ENCODE measurements around the gene ARX. TPM values are rescaled to one million over a fixed set of nuclear protein-coding genes. Genes with fewer than 3 reads are reported as not detected.
A peak's percentile ranks its signal among the peaks of the same experiment; 100 is the strongest.

Gene ARX
- total and polyA plus RNA-seq, 10 donors, result 0.26 to 0.32 TPM; not detected in 8

- peak overlapping the region in 1 of 8 donors; percentile 66 for H3K4me3 ChIP-seq
- intact Hi-C loops (cut with DNase I; ENCODE audit: low total_unique reads), result no loop called here
- H3K9me3 ChIP-seq, result peaks cover 0 to 6% (median 0%) of the 10 kb centered on the region in 8 donors
- H3K36me3 ChIP-seq, result no peaks in the 10 kb centered on the region
- peaks cover 3 to 45% (median 20%) of the 10 kb centered on the region in 6 donors for H3K4me1 ChIP-seq
- 4 to 37% (median 7%) methylated on average over 8 to 44 of the region's 44 CpGs for WGBS, 5 donors
- no peak for DNase-seq
- TF ChIP-seq POLR2A (IDR thresholded peaks at IDR 0.05) (no peak), CTCF (IDR thresholded peaks at IDR 0.05 in 8 of 11, conservative IDR thresholded peaks at IDR 0.05 in 3 of 11) (no peak), POLR2AphosphoS5 (IDR thresholded peaks at IDR 0.05) (no peak)
- H3K27me3 ChIP-seq (replicated peaks in 1 of 7), result peaks cover 4 to 99% (median 89%) of the 10 kb centered on the region in 7 donors
- H3K27ac ChIP-seq, result no peak overlapping the region
These were observed 2.0 kb downstream of the ARX start for GRCh38 chrX:25013632-25014365.

- H3K27me3 ChIP-seq (replicated peaks in 1 of 7), result peaks cover 4 to 99% (median 89%) of the 10 kb centered on the region in 7 donors
- H3K9me3 ChIP-seq, result peaks cover 0 to 6% (median 0%) of the 10 kb centered on the region in 8 donors
- intact Hi-C loops (cut with DNase I; ENCODE audit: low total_unique reads), result no loop called here
- TF ChIP-seq POLR2A (IDR thresholded peaks at IDR 0.05) (no peak), POLR2AphosphoS5 (IDR thresholded peaks at IDR 0.05) (no peak)
- H3K4me1 ChIP-seq, result peaks cover 3 to 45% (median 20%) of the 10 kb centered on the region in 6 donors
- peak overlapping the region in 7 of 8 donors; percentile 15 to 66 (median 35) for H3K4me3 ChIP-seq
- no peak for DNase-seq
- H3K27ac ChIP-seq, result no peak overlapping the region
- WGBS, 5 donors, result 1 to 41% (median 1%) methylated on average over 16 to 105 of the region's 105 CpGs
- no peaks in the 10 kb centered on the region for H3K36me3 ChIP-seq
These were observed 2.8 kb downstream of the ARX start for GRCh38 chrX:25012793-25013631.

- intact Hi-C loops (cut with DNase I; ENCODE audit: low total_unique reads), result no loop called here
- H3K27me3 ChIP-seq (replicated peaks in 1 of 7), result peaks cover 4 to 99% (median 89%) of the 10 kb centered on the region in 7 donors
- no peak for DNase-seq
- H3K4me3 ChIP-seq, result peak overlapping the region in 4 of 8 donors; percentile 33 to 66 (median 35)
- H3K9me3 ChIP-seq, result peaks cover 0 to 6% (median 0%) of the 10 kb centered on the region in 8 donors
- TF ChIP-seq POLR2AphosphoS5 (IDR thresholded peaks at IDR 0.05) (no peak), CTCF (IDR thresholded peaks at IDR 0.05 in 8 of 11, conservative IDR thresholded peaks at IDR 0.05 in 3 of 11) (no peak), POLR2A (IDR thresholded peaks at IDR 0.05) (no peak)
- H3K27ac ChIP-seq, result no peak overlapping the region
- H3K36me3 ChIP-seq, result no peaks in the 10 kb centered on the region
- WGBS, 5 donors, result 1 to 32% (median 3%) methylated on average over 14 to 19 of the region's 19 CpGs
- peaks cover 3 to 38% (median 18%) of the 10 kb centered on the region in 6 donors for H3K4me1 ChIP-seq
These were observed 3.4 kb downstream of the ARX start for GRCh38 chrX:25012433-25012735.

GRCh38 chrX:25011589-25012432 lies 4.0 kb downstream of the ARX start:
- no peak for DNase-seq
- no peaks in the 10 kb centered on the region for H3K36me3 ChIP-seq
- no peak for TF ChIP-seq POLR2A (IDR thresholded peaks at IDR 0.05)
- no peak for TF ChIP-seq CTCF (IDR thresholded peaks at IDR 0.05 in 8 of 11, conservative IDR thresholded peaks at IDR 0.05 in 3 of 11)
- TF ChIP-seq POLR2AphosphoS5 (IDR thresholded peaks at IDR 0.05), result no peak
- intact Hi-C loops (cut with DNase I; ENCODE audit: low total_unique reads), result no loop called here
- peaks cover 4 to 99% (median 91%) of the 10 kb centered on the region in 7 donors for H3K27me3 ChIP-seq (replicated peaks in 1 of 7)
- H3K4me1 ChIP-seq, result peaks cover 3 to 42% (median 20%) of the 10 kb centered on the region in 6 donors
- H3K4me3 ChIP-seq, result peak overlapping the region in 1 of 8 donors; percentile 66
- peaks cover 0 to 6% (median 0%) of the 10 kb centered on the region in 8 donors for H3K9me3 ChIP-seq
- 6 to 26% (median 9%) methylated on average over 14 to 32 of the region's 32 CpGs for WGBS, 5 donors
- H3K27ac ChIP-seq, result no peak overlapping the region

All from spleen (tissue), 11 donors.